ENCODE measurements around the gene PRRT1B. TPM values are rescaled to one million over a fixed set of nuclear protein-coding genes. Genes with fewer than 3 reads are reported as not detected.
A peak's percentile ranks its signal among the peaks of the same experiment; 100 is the strongest.

Gene PRRT1B
- total and polyA plus RNA-seq, 2 donors (not counting 1 experiment from before 2014, with no cell fraction given) = not detected

- Histone ChIP-seq H3K4me2 (replicated peaks; ENCODE audit: low read depth, low read length, poor library complexity, severe bottlenecking) (no peak overlapping the region), H3K9ac (ENCODE audit: low read length) (no peak overlapping the region), H4K20me1 (ENCODE audit: control insufficient read depth, insufficient read depth, low read length, poor library complexity, severe bottlenecking) (peaks cover 70% of the 10 kb centered on the region), H3K9me3 (ENCODE audit: control extremely low read depth in 1 of 3, control insufficient read depth in 2 of 3, insufficient read depth in 1 of 3, low read length in 2 of 3) (no peaks in the 10 kb centered on the region), H2AFZ (ENCODE audit: insufficient read depth, low read depth, low read length, poor library complexity, severe bottlenecking) (no peak overlapping the region), H3K27me3 (replicated peaks in 1 of 4; ENCODE audit: control extremely low read depth in 1 of 4, control insufficient read depth in 3 of 4, insufficient read depth in 4 of 4, low read length in 3 of 4) (no peaks in the 10 kb centered on the region), H3K4me1 (ENCODE audit: control insufficient read depth in 2 of 2, insufficient read depth in 2 of 2, low read length in 2 of 2) (no peaks in the 10 kb centered on the region), H3K4me3 (ENCODE audit: control extremely low read depth in 1 of 5, extremely low read depth in 1 of 5, insufficient read depth in 1 of 5, low read depth in 2 of 5, low read length in 4 of 5) (no peak overlapping the region), H3K36me3 (replicated peaks in 1 of 2; ENCODE audit: control extremely low read depth in 1 of 2, control insufficient read depth in 1 of 2, extremely low read depth in 1 of 2, insufficient read depth in 2 of 2, low read length in 1 of 2) (peaks cover 17 to 78% of the 10 kb centered on the region in 2 experiments), H3K79me2 (ENCODE audit: control insufficient read depth, insufficient read depth, low read length) (peaks cover 61% of the 10 kb centered on the region), H3K27ac (ENCODE audit: low read length in 2 of 2) (no peak overlapping the region)
- H3K27me3 Mint-ChIP-seq = no peaks in the 10 kb centered on the region
- 97% methylated on average over 14 of the region's 16 CpGs for WGBS (ENCODE audit: insufficient coverage)
- ATAC-seq (ENCODE audit: low read depth) (no peak), DNase-seq (no peak)
- H3K27ac Mint-ChIP-seq = peak overlapping the region; percentile 20
- POLR2A ChIA-PET = interaction anchor here (0.7 kb wide), 1 partner anchor 192 kb away, joined by 4 read pairs; no protein-coding TSS in a partner anchor
- CTCF ChIA-PET = interaction anchor here (0.6 to 21.7 kb wide), 4 partner anchors 13 to 1611 kb away, joined by 3 to 263 read pairs (median 6); partner anchors contain the start of gene RAPGEF1
- H3K9me3 Mint-ChIP-seq (ENCODE audit: insufficient read depth) = no peaks in the 10 kb centered on the region
- H3K4me1 Mint-ChIP-seq = peaks cover 3% of the 10 kb centered on the region
- intact Hi-C loops (cut with micrococcal nuclease) = no loop called here
- no peak for TF ChIP-seq EZH2 (IDR thresholded peaks at IDR 0.05; ENCODE audit: borderline replicate concordance, insufficient read depth, low read depth, low read length, poor library complexity, severe bottlenecking)
- no peak for TF ChIP-seq CTCF (IDR thresholded peaks at IDR 0.05)
- no peak overlapping the region for H3K4me3 Mint-ChIP-seq
These were observed 58.6 kb downstream of the PRRT1B start for GRCh38 chr9:131603711-131604439.
